HUES6 (cell line): ENCODE data around the gene LIF.
"Not testable (repeated sequence)": the region's sequence is repeated elsewhere in the genome, so short reads cannot be mapped to it uniquely, and the experiment has no call there.

Experiments used
- H3K27ac ChIP-seq: 2 replicates; pipeline ENCODE4 v1.7.0; 2013; ENCODE audit warnings: low read depth, mild to moderate bottlenecking, low read length, inconsistent platforms
- H3K27me3 ChIP-seq: 2 replicates; pipeline ENCODE4 v1.6.1; 2013; ENCODE audit warnings: low read length; ENCODE audit not compliant: control insufficient read depth, insufficient read depth
- H3K36me3 ChIP-seq: 2 replicates; pipeline ENCODE4 v1.6.1; 2013; ENCODE audit warnings: low read length; ENCODE audit not compliant: control insufficient read depth, insufficient read depth
- H3K4me1 ChIP-seq: 2 replicates; pipeline ENCODE4 v1.6.1; 2013; ENCODE audit warnings: low read length; ENCODE audit not compliant: control insufficient read depth, insufficient read depth
- H3K4me3 ChIP-seq: 2 replicates; pipeline ENCODE4 v1.5.1; 2013; ENCODE audit warnings: low read depth, low read length
- H3K9ac ChIP-seq: one replicate; pipeline ENCODE4 v1.6.1; 2013; ENCODE audit warnings: mild to moderate bottlenecking, low read length
- H3K9me3 ChIP-seq: 2 replicates; pipeline ENCODE4 v1.6.1; 2013; ENCODE audit warnings: low read depth, low read length; ENCODE audit not compliant: control insufficient read depth, insufficient read depth

The LIF gene

GRCh38 chr22:30239488-30240405 is 6.8 kb downstream of the LIF start:
- Histone ChIP-seq H3K4me3 (no peak overlapping the region), H3K27me3 (no peaks in the 10 kb centered on the region; the same call in 1 of the 2 replicates), H3K4me1 (peaks cover 46% of the 10 kb centered on the region), H3K9me3 (no peaks in the 10 kb centered on the region), H3K36me3 (peaks cover 16% of the 10 kb centered on the region), H3K27ac (no peak overlapping the region), H3K9ac (no peak overlapping the region)

- H3K27ac ChIP-seq: no peak overlapping the region
- H3K4me1 ChIP-seq: peaks cover 47% of the 10 kb centered on the region
- no peaks in the 10 kb centered on the region for H3K9me3 ChIP-seq
- no peak overlapping the region for H3K9ac ChIP-seq
- peaks cover 16% of the 10 kb centered on the region for H3K36me3 ChIP-seq
- no peaks in the 10 kb centered on the region for H3K27me3 ChIP-seq
- no peak overlapping the region for H3K4me3 ChIP-seq
These were observed 7.7 kb downstream of the LIF start for GRCh38 chr22:30238661-30239487.

GRCh38 chr22:30238136-30238535 is 8.4 kb downstream of the LIF start:
- peaks cover 47% of the 10 kb centered on the region for H3K4me1 ChIP-seq
- no peak overlapping the region for H3K9ac ChIP-seq
- no peaks in the 10 kb centered on the region for H3K27me3 ChIP-seq
- no peak overlapping the region for H3K4me3 ChIP-seq
- H3K27ac ChIP-seq: no peak overlapping the region
- H3K36me3 ChIP-seq: peaks cover 9% of the 10 kb centered on the region; the same call in 1 of the 2 replicates
- no peaks in the 10 kb centered on the region for H3K9me3 ChIP-seq

- Histone ChIP-seq H3K9me3 (no peaks in the 10 kb centered on the region), H3K36me3 (0 out of 2 replicates have a peak, but pooled peaks cover 2% of the 10 kb centered on the region), H3K27me3 (no peaks in the 10 kb centered on the region), H3K9ac (no peak overlapping the region), H3K4me1 (peaks cover 50% of the 10 kb centered on the region), H3K4me3 (no peak overlapping the region), H3K27ac (no peak overlapping the region)
These were observed 9.7 kb downstream of the LIF start for GRCh38 chr22:30236875-30237274.

- Histone ChIP-seq H3K9ac (peak overlapping the region; percentile 17), H3K27me3 (no peaks in the 10 kb centered on the region), H3K36me3 (no peaks in the 10 kb centered on the region), H3K4me1 (peaks cover 45% of the 10 kb centered on the region), H3K27ac (no peak overlapping the region), H3K9me3 (no peaks in the 10 kb centered on the region), H3K4me3 (no peak overlapping the region)
These were observed 10.8 kb downstream of the LIF start for GRCh38 chr22:30235687-30236170.

- no peak overlapping the region for H3K27ac ChIP-seq
- no peaks in the 10 kb centered on the region for H3K9me3 ChIP-seq
- no peak overlapping the region for H3K4me3 ChIP-seq
- no peaks in the 10 kb centered on the region for H3K36me3 ChIP-seq
- no peak overlapping the region for H3K9ac ChIP-seq
- H3K27me3 ChIP-seq: no peaks in the 10 kb centered on the region
- H3K4me1 ChIP-seq: peaks cover 45% of the 10 kb centered on the region
These were observed 11.6 kb downstream of the LIF start for GRCh38 chr22:30234786-30235470.

GRCh38 chr22:30234325-30234724 is 12.2 kb downstream of the LIF start:
- H3K27ac ChIP-seq, H3K9me3 ChIP-seq, H3K36me3 ChIP-seq, H3K27me3 ChIP-seq, H3K4me3 ChIP-seq, H3K9ac ChIP-seq: not testable (repeated sequence)
- peaks cover 43% of the 10 kb centered on the region for H3K4me1 ChIP-seq

GRCh38 chr22:30233582-30233981 is 13.0 kb downstream of the LIF start:
- Histone ChIP-seq H3K9ac (no peak overlapping the region), H3K9me3 (no peaks in the 10 kb centered on the region), H3K36me3 (no peaks in the 10 kb centered on the region), H3K27ac (no peak overlapping the region), H3K27me3 (no peaks in the 10 kb centered on the region), H3K4me1 (peaks cover 42% of the 10 kb centered on the region), H3K4me3 (no peak overlapping the region)

- Histone ChIP-seq H3K9ac (no peak overlapping the region), H3K9me3 (no peaks in the 10 kb centered on the region), H3K27me3 (no peaks in the 10 kb centered on the region), H3K4me1 (peaks cover 39% of the 10 kb centered on the region), H3K27ac (no peak overlapping the region), H3K4me3 (no peak overlapping the region), H3K36me3 (no peaks in the 10 kb centered on the region)
These were observed 13.8 kb downstream of the LIF start for GRCh38 chr22:30232716-30233218.

GRCh38 chr22:30230787-30231461 is 15.6 kb downstream of the LIF start:
- Histone ChIP-seq H3K36me3 (no peaks in the 10 kb centered on the region), H3K4me3 (no peak overlapping the region), H3K9me3 (no peaks in the 10 kb centered on the region), H3K27ac (no peak overlapping the region), H3K4me1 (peaks cover 28% of the 10 kb centered on the region), H3K9ac (no peak overlapping the region), H3K27me3 (no peaks in the 10 kb centered on the region)
